Epidermal melanocyte (primary cell): ENCODE measurements around the gene TRIM63.
A peak's percentile ranks its signal among the peaks of the same experiment; 100 is the strongest.

ENCODE experiments used
- DNase-seq: peaks from one replicate; pipeline ENCODE4 v3.0.0; 2011; ENCODE audit warnings: low spot score; ENCODE audit not compliant: insufficient read length

TRIM63 gene

DNA sequence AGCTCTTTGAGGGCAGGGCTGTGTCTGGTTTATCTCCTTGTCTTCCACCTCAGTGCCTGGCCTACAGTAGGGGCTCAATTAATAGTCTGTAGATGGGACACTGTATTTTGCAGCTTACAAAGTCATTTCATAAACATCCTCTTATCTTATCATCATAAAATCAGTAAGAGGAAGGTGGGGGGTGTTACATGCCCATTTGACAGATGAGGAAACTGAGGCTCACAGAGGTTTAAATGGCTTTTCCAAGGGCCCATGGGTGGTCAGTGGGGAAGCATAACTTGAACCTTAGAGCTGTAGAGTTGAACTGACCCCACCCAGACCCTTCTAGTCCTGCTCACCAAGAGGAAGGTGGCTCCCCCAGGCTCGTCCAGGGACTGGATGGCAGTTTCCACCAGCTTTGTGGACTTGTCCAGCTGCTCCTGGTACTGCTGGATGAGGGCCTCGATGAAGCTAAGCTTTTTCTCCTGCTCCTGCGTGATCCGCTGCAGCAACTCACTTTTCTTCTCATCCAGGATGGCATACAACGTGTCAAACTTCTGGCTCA is 9.3 kb downstream of the TRIM63 start:
- no peak for DNase-seq

DNA sequence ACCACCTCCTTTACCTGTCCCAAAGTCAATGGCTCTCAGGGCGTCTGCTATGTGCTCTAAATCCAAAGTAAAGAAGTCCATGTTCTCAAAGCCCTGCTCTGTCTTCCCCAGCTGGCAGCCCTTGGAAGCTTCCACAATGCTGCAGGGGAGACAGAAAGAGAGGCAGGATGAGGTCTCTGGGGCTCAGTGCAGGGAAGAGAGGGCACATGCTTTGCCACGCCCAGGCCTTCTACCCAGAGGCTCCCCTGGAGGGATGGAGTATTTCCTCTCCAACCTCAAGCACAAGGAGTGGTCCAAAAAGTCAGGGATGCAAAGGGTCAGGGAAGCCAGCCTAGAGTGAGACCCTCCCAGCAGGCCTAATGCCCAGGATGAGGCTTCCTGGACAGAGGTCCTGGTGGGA is 10.2 kb downstream of the TRIM63 start:
- no peak for DNase-seq

DNA sequence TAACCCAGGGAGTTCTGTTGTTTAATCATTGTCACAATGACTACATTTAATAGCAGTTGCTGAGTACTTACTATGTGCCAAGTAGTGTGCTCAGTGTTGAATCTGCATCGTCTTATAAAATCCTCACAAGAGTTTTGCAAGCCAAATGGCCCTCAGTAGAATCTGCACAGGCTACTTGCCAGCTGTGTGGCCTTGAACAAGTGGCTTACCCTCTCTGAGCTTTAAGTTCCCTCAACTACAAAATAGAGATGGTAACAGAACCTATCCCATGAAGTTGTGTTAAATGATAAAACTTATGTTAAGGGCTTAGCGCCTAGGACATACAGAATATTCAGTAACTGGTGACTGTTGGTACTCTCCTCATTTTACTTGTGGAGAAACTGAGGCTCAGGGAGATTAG is 12.4 kb downstream of the TRIM63 start:
- no peak for DNase-seq

DNA sequence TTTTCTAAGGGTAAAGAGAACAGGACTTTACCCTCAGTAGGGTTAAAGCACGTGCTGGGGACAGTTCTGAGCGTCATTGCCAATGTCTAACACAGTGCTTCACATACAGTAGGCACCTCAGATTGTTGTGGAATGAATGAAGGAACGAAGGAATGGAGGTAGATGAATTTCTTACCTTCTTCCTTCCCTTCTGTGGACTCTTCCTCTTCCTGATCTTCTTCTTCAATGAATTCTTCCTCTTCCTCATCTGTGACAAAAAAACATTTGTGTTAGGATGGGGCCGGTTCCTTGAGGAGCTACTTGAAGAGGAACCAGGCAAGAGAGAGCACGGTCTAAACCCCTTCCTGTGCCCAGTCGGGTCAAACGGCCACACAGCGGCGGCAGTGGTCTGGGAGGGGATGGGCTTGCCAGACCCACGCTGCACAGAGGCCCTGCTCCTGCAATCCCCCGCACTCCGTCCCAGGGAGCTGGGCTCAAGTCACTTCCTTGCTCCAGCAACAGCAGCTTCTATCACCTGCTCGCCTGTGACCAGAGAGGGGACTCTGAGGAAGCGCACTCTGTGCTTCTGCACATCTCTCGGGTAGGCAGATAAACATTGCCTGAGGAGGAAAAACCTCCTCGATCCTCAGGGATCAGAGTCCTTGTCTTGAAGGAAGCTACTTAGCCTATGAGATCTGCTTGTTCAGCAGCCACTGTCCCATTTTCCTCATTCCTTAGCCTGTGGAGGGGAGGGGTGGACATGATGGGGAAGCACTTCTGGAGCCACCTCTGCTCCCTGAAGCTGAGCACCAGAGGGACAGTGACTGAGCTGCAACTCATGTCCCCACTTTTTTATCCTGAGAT is 13.5 kb downstream of the TRIM63 start:
- no peak for DNase-seq

DNA sequence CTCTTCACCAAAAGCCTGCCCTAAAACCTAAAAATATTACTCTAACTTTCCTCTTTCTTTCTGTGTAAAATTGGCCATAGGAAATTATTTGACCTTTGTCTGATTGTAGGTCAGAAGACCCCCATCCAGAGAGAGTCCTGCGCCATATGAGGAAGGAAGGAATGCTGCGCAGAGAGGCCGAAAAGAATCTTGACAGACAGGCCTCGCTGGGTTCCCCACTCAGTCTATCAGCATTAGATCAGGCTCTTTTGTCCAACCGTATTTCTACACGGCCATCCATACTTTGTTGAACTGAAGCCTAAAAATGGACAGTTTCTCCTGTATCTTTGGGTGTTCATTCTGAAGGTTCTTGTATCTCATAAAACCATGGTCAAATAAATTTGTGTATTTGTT is 17.2 kb downstream of the TRIM63 start:
- DNase-seq: no peak

DNA sequence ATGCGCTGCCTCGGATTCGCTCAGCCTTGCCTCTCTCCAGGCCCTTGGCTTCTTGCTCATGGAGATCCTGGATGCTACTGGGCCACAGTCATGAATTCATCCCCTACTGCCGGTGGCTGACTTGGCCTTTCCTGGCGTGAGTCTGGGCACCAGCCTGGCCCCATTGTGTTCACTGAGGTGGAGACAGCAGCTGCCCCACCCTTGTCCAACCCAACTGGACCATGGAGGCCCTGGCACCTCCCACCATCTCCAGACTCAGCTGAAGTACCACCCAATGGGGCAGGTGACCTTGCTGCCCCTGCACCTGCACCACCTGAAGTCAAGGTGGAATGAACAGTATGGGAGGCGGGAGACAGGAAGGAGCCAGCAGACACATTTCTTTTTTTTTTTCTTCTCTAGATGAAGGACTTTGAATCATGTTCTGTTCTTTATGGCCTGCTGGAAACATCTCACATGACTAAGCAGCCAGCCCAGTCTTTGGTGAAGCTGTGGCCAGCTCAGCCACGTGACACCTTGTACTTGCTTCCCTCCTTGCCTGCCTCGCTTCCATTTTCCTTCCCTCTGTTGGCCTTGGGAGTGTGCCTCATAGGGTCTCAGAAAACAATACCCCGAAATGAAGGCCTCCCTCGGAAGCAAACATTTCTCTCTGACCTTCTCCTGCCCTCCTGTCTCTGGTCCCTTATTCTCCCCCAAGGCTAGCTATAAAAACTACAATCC is 17.7 kb downstream of the TRIM63 start:
- DNase-seq: peak; percentile 88

DNA sequence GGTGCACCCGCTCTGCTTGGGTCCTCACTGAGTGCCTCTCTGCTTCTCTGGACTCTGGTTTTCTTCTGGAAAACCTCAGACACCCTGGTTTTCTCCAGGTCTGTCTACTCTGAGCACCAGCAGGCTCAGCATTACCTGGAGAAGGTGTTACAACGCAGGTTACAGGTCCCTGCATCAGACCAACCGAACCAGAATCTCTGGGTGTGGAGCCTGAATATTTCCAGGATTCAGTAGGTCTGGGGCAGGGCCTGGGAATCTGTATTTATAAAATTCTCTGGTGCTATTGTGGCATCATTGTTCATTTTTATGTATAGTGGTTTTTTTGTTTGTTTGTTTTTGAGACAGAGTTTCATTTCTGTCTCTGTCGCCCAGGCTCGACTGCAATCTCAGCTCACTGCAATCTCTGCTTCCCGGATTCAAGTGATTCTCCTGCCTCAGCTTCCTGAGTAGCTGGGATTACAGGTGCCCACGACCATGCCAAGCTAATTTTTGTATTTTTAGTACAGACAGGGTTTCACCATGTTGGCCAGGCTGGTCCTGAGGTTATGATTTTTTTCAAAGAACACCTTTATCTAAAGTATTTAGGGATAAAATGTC is 20.1 kb downstream of the TRIM63 start:
- DNase-seq: no peak

DNA sequence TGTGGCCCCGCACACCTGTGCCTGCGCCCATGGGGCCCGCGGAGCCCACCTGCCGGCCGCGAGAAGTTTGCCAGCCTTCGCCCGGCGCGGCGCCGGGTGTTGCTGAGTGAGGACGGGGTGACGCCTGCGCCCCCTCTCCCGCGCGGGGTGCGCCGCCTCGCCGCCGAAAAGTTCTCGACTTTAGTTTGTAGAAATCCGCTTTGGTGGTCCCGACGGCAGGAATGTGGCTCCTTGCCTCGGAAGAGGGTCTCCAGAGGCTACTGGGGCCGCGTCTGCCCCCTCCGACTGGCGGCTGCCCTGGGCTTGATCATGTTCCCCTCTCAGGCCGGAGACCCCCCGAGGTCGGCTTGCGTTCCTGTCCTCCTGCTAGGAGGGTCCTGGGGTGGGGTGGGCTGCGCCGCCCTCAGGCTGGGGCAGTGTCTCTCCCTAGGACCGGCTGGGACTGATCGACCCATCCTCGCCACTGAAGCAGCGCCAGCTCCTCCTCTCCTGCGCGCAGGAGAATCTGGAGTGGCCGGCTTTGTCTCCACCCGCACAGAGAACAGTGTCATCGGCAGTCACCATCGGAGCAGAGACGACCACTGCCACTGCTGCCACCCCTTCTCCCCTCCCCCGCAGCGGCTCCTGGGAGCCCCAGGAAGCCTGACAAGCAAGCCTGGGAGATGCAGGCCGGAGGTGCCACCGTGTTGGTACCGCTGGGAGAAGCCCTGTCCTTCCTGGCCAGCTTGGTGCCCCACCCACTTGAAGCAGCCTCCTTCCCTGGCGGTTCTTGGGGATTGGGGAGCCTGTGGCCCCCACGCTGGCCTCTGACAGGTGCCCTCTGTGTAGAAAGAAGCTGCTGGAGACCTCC is 21.0 kb downstream of the TRIM63 start:
- DNase-seq: no peak

DNA sequence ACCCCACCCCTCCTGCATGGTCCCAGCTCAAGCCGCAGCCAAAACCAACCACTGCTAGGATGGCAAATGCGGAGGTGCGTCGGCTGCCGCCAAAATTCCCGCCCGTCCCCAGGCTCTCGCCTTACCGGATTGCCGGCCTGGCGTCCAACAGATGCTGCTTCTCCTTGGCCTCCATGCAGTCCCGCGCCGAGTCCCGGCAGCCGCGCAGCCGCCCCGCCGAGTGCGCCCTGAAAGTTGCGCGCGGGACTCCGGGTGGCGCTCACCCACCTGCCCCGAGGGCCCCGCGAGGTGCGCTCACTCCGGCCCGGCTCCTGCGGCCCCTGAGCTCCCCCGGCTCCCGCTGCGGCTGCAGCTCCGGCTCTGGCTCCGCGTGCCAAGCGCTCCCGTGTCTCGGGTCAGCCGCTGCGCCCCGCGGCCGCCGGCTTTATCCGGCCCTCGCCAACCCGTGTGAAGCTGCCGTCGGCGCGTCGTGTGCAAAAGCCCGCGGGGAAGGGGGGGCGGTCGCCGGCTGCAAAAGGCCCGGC is 21.6 kb downstream of the TRIM63 start, which contains the start of gene SLC30A2:
SLC30A2 (minus strand) TSS at position 397 of the 524 bp plus-strand sequence; CDS start at position 175, 222 bp downstream.
- peak; percentile 59 for DNase-seq

DNA sequence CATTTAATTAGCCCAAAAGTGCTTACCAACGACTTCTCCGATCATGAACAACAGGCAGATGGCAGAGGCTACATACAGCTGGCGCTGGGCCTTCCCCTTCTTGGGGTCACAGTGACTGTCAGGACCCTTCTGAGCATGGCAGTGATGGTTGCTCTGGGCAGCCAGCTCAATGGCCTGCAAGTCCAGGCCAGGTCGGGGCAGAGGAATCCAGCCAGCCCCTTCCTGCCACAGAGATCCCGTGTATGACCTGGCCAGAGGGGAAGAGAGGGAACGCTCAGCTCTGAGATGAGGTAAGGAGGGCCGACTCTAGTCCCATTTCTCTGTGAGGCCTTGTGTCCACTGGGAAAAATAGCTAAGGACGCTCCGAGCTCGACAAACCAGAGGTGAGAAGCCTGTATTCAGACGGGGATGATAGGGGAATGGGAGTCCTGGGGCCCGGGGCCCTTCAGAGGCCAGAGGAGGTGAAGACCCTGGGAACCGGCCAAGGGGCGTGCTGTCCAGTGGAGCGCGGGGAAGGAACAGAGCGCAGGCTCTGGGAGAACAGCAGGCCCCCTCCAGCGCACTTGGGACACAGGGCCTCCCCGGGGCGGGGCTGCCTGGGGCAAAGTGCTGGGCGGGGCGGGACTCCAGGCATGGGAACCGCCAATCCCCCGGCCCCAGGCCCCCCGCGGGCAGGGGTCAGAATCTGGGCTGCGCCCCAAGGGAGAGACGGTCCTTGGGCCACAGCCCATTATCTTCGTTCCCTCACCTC is 22.3 kb downstream of the TRIM63 start:
- DNase-seq: no peak

DNA sequence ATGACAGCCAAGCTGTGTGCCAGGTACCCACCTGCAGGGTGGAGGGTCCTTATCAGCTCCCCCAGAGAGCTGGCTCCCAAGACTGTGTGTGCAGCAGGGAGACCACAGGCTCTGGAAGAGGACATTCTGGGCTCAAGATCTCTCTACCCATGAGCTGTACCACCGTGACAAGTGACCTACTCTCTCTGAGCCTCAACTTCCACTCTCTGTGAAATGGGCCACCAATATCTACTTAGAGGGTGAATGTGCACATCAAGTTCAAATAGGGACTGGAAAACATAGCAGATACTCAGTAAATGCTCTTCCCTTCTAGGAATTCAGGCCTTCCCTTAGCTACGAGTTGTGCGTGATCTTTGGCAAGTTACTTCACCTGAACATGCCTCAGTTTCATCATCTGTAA is 23.0 kb downstream of the TRIM63 start:
- DNase-seq: no peak

DNA sequence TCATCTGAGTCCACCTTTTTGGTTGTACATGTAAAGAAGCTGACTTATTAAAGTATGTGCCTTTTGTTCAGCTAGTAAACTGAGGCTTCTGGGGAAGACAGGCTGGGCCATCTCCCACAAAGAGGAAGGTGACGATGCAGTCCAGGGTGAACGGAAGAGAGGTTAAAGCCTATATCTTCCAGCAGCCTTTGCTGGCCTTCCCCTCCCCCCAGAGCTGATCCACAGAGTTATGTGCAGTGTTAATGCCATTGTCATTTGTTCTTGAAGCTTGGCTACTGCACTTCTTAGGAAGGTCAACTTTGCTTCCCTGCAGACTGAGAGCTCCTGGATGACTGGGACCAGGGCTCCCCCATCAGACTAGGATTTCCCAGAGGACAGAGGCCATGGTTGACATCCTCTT is 23.7 kb downstream of the TRIM63 start:
- DNase-seq: no peak

DNA sequence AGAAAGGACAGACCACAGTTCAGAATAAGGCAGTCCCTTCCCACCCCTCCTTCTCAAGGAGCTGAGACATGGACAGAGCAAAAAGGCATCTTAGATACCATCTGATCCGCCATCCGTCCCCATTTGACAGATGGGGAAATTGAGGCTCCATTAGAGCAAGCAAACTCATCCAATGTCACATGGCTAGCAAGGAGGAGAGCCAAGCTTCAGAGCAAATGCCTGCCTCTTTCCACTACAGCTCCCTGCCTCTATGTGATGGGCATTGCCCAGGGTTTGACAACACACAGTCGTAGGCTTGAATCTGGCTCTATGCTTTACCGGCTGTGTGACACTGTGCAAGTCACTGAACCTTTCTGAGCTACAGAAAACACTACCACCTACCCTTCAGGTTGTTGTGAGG is 25.5 kb downstream of the TRIM63 start:
- DNase-seq: no peak

DNA sequence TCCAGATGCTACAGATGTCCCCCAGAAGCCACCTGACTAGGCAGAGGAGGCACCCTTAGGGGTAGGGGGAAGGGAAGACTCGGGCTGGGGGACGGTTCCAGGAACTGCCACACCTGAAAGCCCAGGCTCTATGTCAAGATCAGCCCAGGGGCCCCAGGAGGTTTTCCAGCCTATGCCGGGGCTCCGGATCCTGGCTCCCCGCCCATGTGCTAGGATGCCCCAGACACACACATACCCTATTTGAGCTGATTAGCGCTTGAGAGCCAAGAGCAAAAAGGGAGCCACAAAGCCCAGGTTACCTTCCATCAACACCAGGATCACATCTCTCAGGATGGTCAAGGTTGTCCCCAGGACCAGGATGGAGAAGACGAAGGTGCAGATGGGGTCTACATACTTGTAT is 26.0 kb downstream of the TRIM63 start:
- no peak for DNase-seq

DNA sequence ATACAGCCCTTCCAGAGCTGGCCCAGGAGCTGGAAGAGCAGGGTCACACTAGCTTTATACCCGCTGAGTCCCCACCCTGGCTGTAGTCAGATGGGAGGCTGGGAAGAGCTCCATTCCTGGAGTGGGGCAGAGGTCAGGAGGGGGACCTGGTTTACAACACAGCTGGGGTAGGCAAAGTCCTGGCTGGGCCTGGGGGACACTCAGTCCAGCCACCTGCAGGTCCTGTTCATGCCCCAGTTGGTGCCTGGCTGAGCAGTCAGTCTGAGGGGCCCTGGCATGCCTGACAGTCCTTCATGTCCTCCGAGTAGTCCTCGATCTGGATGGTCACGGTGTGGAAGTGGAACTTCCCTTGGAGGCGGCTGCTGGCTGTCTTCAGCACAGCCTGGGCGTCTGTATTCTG is 28.5 kb downstream of the TRIM63 start:
- no peak for DNase-seq

DNA sequence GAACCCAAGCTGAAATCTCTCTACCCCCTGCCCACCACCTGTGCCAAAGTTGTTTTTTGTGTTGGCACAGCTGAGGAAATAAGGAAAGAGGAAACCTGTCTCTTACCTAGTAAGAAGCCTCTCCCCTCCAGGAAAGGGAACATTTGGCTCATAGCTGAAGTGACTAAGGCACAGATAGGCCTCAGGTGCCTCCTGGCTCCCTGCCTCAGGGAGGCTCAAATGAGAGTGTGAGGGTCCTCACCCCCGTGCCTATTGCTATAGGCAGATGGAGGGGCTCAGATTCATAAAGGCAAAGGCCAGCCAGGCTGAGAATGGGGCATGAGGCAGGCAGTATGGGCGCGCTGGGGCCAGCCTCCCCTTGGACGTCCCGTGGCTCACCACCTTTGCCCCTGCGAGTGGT is 29.0 kb downstream of the TRIM63 start:
- no peak for DNase-seq

DNA sequence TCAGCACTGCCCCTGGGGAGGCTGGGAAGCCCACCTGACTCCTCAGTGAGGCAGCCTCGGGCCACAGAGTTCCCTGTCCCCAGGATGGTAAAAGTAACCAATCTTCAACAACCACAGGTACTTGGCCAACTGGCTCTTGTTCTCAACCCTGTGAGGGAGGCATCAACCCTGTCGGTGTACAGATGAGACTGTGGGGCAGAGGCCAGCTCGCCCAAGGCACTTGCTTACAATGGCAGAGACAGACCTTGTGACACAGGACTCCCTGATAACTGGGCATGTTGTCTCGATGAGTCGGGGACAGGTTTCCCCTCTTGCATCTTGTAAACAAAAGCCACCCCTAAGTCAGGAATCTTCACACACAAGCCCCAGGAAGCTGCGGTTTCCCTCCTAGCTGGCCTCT is 29.5 kb downstream of the TRIM63 start:
- no peak for DNase-seq

DNA sequence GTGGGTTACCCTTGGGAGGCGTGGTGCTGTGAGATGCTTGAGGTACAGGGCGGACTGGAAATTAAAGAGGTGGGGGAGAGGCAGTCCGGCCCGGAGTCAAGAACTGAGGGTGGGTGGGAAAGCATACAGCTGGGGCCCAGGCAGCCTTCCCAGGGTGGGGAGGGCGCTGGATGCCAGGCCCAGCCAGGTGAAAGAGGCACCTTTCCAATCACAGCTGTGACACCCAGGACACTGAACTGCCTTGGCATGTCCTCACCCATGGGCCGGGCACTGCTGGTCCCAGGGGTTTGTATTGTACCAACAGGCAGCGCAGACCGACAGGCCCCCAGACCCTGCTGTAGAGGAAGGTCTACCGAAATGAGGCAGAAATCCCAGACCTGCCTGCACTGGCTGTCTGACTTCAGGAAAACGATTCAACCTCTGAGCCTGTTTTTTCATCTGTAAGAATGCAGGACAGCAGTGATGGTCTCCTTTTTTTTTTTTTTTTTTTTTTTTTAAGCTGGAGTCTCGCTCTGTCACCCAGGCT is 30.6 kb downstream of the TRIM63 start:
- DNase-seq: no peak

DNA sequence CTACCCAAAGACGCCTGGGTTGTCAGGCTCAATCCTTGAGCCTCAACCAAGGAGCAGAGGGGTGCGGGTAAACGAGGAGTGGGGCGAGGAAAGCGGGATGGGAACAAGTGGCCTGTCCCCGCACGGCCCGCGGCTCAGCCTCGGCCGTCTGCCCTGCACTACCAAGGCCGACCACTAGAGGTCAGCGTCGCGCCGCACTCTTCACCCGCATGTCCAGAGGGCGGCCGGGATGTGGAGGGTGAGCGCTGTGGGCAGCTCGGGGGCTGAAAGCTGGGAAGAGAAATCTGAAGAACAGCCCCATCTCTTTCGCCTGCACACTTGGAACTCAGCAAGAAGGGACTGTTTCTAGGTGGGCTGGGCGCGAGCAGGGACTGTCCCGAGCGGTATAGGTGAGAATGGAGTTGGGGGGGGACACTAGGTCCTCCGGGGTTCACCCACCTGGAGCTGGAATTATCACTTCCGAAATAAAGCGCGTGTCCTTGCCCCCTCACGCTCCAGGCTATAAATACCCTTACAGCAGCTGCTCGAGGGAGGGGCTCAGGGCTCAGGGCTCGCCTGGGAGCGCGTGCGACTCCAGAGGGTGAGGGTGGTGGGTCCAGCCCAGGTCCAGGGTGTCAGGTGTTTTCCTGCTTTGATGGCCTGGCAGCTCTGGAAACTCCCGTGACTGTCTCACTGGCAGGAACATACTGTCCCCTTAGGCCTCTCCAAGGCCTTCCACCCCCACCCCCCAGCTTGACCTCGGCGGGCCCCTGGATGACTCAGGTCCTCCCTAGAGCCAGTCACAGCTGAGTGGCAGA is 31.3 kb downstream of the TRIM63 start:
- peak; percentile 83 for DNase-seq
